ENCODE results near the gene HOXB6.

The HOXB6 gene

GRCh38 chr17:48621410-48622392 is 16.9 kb upstream of the HOXB6 start:
- no peak for DNase-seq

- DNase-seq: no peak
These were observed 15.8 kb upstream of the HOXB6 start for GRCh38 chr17:48620461-48621139.

GRCh38 chr17:48619826-48620449 is 15.2 kb upstream of the HOXB6 start:
- DNase-seq: no peak

GRCh38 chr17:48618256-48618896 is 13.6 kb upstream of the HOXB6 start:
- DNase-seq: no peak

GRCh38 chr17:48617471-48618255 is 12.9 kb upstream of the HOXB6 start:
- DNase-seq: no peak

- no peak for DNase-seq
These were observed 12.1 kb upstream of the HOXB6 start for GRCh38 chr17:48616717-48617470.

- DNase-seq: no peak
These were observed 11.4 kb upstream of the HOXB6 start for GRCh38 chr17:48615963-48616716.

- DNase-seq: no peak
These were observed 10.5 kb upstream of the HOXB6 start, which contains the start of gene HOXB8 for GRCh38 chr17:48615047-48615962. Gene HOXB8 (minus strand): TSS chr17:48615292. CDS start chr17:48614704, 588 bp downstream.

- no peak for DNase-seq
These were observed 9.3 kb upstream of the HOXB6 start for GRCh38 chr17:48613862-48614694.

- no peak for DNase-seq
These were observed 8.3 kb upstream of the HOXB6 start for GRCh38 chr17:48612854-48613691.

GRCh38 chr17:48612456-48612853 is 7.7 kb upstream of the HOXB6 start:
- no peak for DNase-seq

GRCh38 chr17:48611681-48612455 is 7.1 kb upstream of the HOXB6 start:
- DNase-seq: no peak

GRCh38 chr17:48611213-48611612 is 6.4 kb upstream of the HOXB6 start:
- DNase-seq: no peak

GRCh38 chr17:48610282-48611211 is 5.8 kb upstream of the HOXB6 start, which contains the start of gene HOXB7:
Gene HOXB7 (minus strand): TSS chr17:48611017. CDS start chr17:48610918, 99 bp downstream.
- DNase-seq: no peak

GRCh38 chr17:48609759-48610281 is 5.0 kb upstream of the HOXB6 start:
- DNase-seq: no peak

Data from NCI-H1436 treated with DMSO at 0.1 percent for 48 hours (cell line).